Subcutaneous abdominal adipose tissue (tissue), 5 donors: ENCODE data around the gene CORO6.

ENCODE experiments used
- H3K27ac ChIP-seq: one replicate; pipeline ENCODE4 v1.7.0; 2013; ENCODE audit warnings: low read depth, mild to moderate bottlenecking, inconsistent platforms, low read length, moderate library complexity
- H3K27me3 ChIP-seq, 5 donors: one replicate each; pipeline ENCODE4 v1.7.0; 2013; ENCODE audit warnings: low read length in 5 of 5, inconsistent platforms in 1 of 5; ENCODE audit not compliant: control insufficient read depth in 5 of 5, insufficient read depth in 4 of 5
- H3K36me3 ChIP-seq, 5 donors: one replicate each; pipeline ENCODE4 v1.7.0; 2013; ENCODE audit warnings: low read length in 5 of 5; ENCODE audit not compliant: control insufficient read depth in 5 of 5, insufficient read depth in 5 of 5
- H3K4me1 ChIP-seq, 5 donors: one replicate each; pipeline ENCODE4 v1.7.0; 2013; ENCODE audit warnings: low read length in 5 of 5, mild to moderate bottlenecking in 3 of 5, moderate library complexity in 1 of 5; ENCODE audit not compliant: control insufficient read depth in 5 of 5, insufficient read depth in 5 of 5
- H3K4me3 ChIP-seq, 5 donors: one replicate each; pipeline ENCODE4 v1.7.0; 2013; ENCODE audit warnings: low read length in 5 of 5, low read depth in 1 of 5
- H3K9ac ChIP-seq, 5 donors: one replicate each; pipeline ENCODE4 v1.7.0; 2013; ENCODE audit warnings: low read length in 5 of 5, mild to moderate bottlenecking in 4 of 5, moderate library complexity in 3 of 5
- H3K9me3 ChIP-seq, 5 donors: one replicate each; pipeline ENCODE4 v1.7.0; 2013; ENCODE audit warnings: low read length in 5 of 5; ENCODE audit not compliant: control insufficient read depth in 5 of 5
- donor health status: healthy.
- donor health status: healthy.
- donor health status: healthy.
- donor health status: healthy.
- donor health status: healthy.

The CORO6 gene

GRCh38 chr17:29640981-29641642 is 18.4 kb upstream of the CORO6 start:
- Histone ChIP-seq H3K9ac (peak overlapping the region in 2 of 5 donors; percentile 38 to 56), H3K4me3 (no peak overlapping the region), H3K36me3 (peaks cover 5 to 12% (median 8%) of the 10 kb centered on the region in 5 donors), H3K4me1 (peaks cover 10 to 71% (median 67%) of the 10 kb centered on the region in 5 donors), H3K9me3 (no peaks in the 10 kb centered on the region), H3K27ac (peak overlapping the region; percentile 93), H3K27me3 (no peaks in the 10 kb centered on the region)

- Histone ChIP-seq H3K36me3 (peaks cover 6 to 19% (median 14%) of the 10 kb centered on the region in 5 donors), H3K4me1 (peaks cover 8 to 64% (median 60%) of the 10 kb centered on the region in 5 donors), H3K9me3 (no peaks in the 10 kb centered on the region), H3K27me3 (no peaks in the 10 kb centered on the region), H3K9ac (peak overlapping the region in 1 of 5 donors; percentile 56), H3K27ac (peak overlapping the region; percentile 93), H3K4me3 (no peak overlapping the region)
Measured at GRCh38 chr17:29640413-29640812, 17.7 kb upstream of the CORO6 start.

GRCh38 chr17:29633886-29634285 is 11.2 kb upstream of the CORO6 start:
- Histone ChIP-seq H3K27me3 (no peaks in the 10 kb centered on the region), H3K4me1 (peaks cover 0 to 26% (median 18%) of the 10 kb centered on the region in 5 donors), H3K27ac (no peak overlapping the region), H3K9ac (no peak overlapping the region), H3K9me3 (no peaks in the 10 kb centered on the region), H3K36me3 (peaks cover 6 to 68% (median 47%) of the 10 kb centered on the region in 5 donors), H3K4me3 (no peak overlapping the region)

GRCh38 chr17:29630630-29631193 is 8.0 kb upstream of the CORO6 start:
- peak overlapping the region; percentile 13 for H3K27ac ChIP-seq
- H3K36me3 ChIP-seq, result peaks cover 0 to 59% (median 30%) of the 10 kb centered on the region in 5 donors
- H3K9me3 ChIP-seq, result no peaks in the 10 kb centered on the region
- H3K9ac ChIP-seq, result no peak overlapping the region
- peaks cover 0 to 31% (median 18%) of the 10 kb centered on the region in 5 donors for H3K4me1 ChIP-seq
- H3K27me3 ChIP-seq, result no peaks in the 10 kb centered on the region
- H3K4me3 ChIP-seq, result no peak overlapping the region

GRCh38 chr17:29629839-29630238 is 7.1 kb upstream of the CORO6 start:
- no peak overlapping the region for H3K9ac ChIP-seq
- peaks cover 0 to 36% (median 22%) of the 10 kb centered on the region in 5 donors for H3K4me1 ChIP-seq
- H3K36me3 ChIP-seq, result peaks cover 0 to 51% (median 26%) of the 10 kb centered on the region in 5 donors
- H3K27ac ChIP-seq, result no peak overlapping the region
- no peaks in the 10 kb centered on the region for H3K9me3 ChIP-seq
- H3K4me3 ChIP-seq, result no peak overlapping the region
- H3K27me3 ChIP-seq, result no peaks in the 10 kb centered on the region

- no peaks in the 10 kb centered on the region for H3K9me3 ChIP-seq
- no peak overlapping the region for H3K9ac ChIP-seq
- no peaks in the 10 kb centered on the region for H3K27me3 ChIP-seq
- no peak overlapping the region for H3K27ac ChIP-seq
- H3K36me3 ChIP-seq, result peaks cover 0 to 43% (median 21%) of the 10 kb centered on the region in 5 donors
- peaks cover 0 to 36% (median 23%) of the 10 kb centered on the region in 5 donors for H3K4me1 ChIP-seq
- H3K4me3 ChIP-seq, result no peak overlapping the region
Measured at GRCh38 chr17:29628644-29629043, 5.9 kb upstream of the CORO6 start.

GRCh38 chr17:29627951-29628350 is 5.2 kb upstream of the CORO6 start:
- Histone ChIP-seq H3K27ac (no peak overlapping the region), H3K9ac (no peak overlapping the region), H3K4me3 (no peak overlapping the region), H3K4me1 (peaks cover 0 to 39% (median 28%) of the 10 kb centered on the region in 5 donors), H3K27me3 (no peaks in the 10 kb centered on the region), H3K36me3 (peaks cover 0 to 39% (median 18%) of the 10 kb centered on the region in 5 donors), H3K9me3 (no peaks in the 10 kb centered on the region)

- Histone ChIP-seq H3K4me1 (peaks cover 0 to 36% (median 26%) of the 10 kb centered on the region in 5 donors), H3K36me3 (peaks cover 0 to 15% (median 0%) of the 10 kb centered on the region in 5 donors), H3K4me3 (no peak overlapping the region), H3K9me3 (no peaks in the 10 kb centered on the region), H3K27ac (no peak overlapping the region), H3K9ac (no peak overlapping the region), H3K27me3 (no peaks in the 10 kb centered on the region)
Measured at GRCh38 chr17:29625037-29625750, 2.5 kb upstream of the CORO6 start.

GRCh38 chr17:29624586-29624985 is 1.9 kb upstream of the CORO6 start:
- H3K4me1 ChIP-seq, result peaks cover 0 to 36% (median 25%) of the 10 kb centered on the region in 5 donors
- no peak overlapping the region for H3K9ac ChIP-seq

GRCh38 chr17:29623283-29623647 is 553 bp upstream of the CORO6 start:
- Histone ChIP-seq H3K4me1 (peaks cover 0 to 29% (median 24%) of the 10 kb centered on the region in 5 donors), H3K27ac (no peak overlapping the region), H3K9ac (peak overlapping the region in 1 of 5 donors; percentile 13), H3K9me3 (no peaks in the 10 kb centered on the region), H3K36me3 (no peaks in the 10 kb centered on the region), H3K27me3 (peaks cover 0 to 5% (median 0%) of the 10 kb centered on the region in 5 donors), H3K4me3 (peak overlapping the region in 4 of 5 donors; percentile 66 to 78 (median 70))

More at GRCh38 chr17:29624586-29624985, 1.9 kb upstream of the CORO6 start:
- Histone ChIP-seq H3K4me3 (no peak overlapping the region), H3K9me3 (no peaks in the 10 kb centered on the region), H3K27me3 (no peaks in the 10 kb centered on the region), H3K36me3 (peaks cover 0 to 9% (median 0%) of the 10 kb centered on the region in 5 donors), H3K27ac (no peak overlapping the region)
